GM18873 (cell line): ENCODE data around the gene TRMT61A.

Source experiments
- ATAC-seq: cut with Tn5 transposase; IDR thresholded peaks from one replicate; pipeline ENCODE4 v1.9.1; 2021; ENCODE audit warnings: mild to moderate bottlenecking, moderate library complexity, moderate number of reproducible peaks; ENCODE audit not compliant: unreplicated experiment, low FRiP score

TRMT61A gene

GRCh38 chr14:103545915-103546651 is 17.1 kb downstream of the TRMT61A start:
- no peak for ATAC-seq

GRCh38 chr14:103546652-103547454 is 17.9 kb downstream of the TRMT61A start:
- ATAC-seq, result no peak

- no peak for ATAC-seq
These were observed 18.5 kb downstream of the TRMT61A start for GRCh38 chr14:103547455-103547940.

GRCh38 chr14:103547941-103548462 is 19.0 kb downstream of the TRMT61A start:
- no peak for ATAC-seq

GRCh38 chr14:103548463-103549351 is 19.7 kb downstream of the TRMT61A start:
- no peak for ATAC-seq

GRCh38 chr14:103549361-103550311 is 20.6 kb downstream of the TRMT61A start:
- ATAC-seq, result no peak

- no peak for ATAC-seq
These were observed 21.7 kb downstream of the TRMT61A start for GRCh38 chr14:103550451-103551337.

GRCh38 chr14:103551338-103551762 is 22.4 kb downstream of the TRMT61A start:
- no peak for ATAC-seq

- no peak for ATAC-seq
These were observed 23.2 kb downstream of the TRMT61A start for GRCh38 chr14:103552011-103552845.

GRCh38 chr14:103552846-103553210 is 23.8 kb downstream of the TRMT61A start:
- ATAC-seq, result no peak

- no peak for ATAC-seq
These were observed 26.8 kb downstream of the TRMT61A start for GRCh38 chr14:103555559-103556337.

GRCh38 chr14:103556946-103557758 is 28.2 kb downstream of the TRMT61A start:
- ATAC-seq, result no peak

GRCh38 chr14:103558071-103558882 is 29.3 kb downstream of the TRMT61A start:
- ATAC-seq, result no peak

- no peak for ATAC-seq
These were observed 30.8 kb downstream of the TRMT61A start for GRCh38 chr14:103559766-103560165.

GRCh38 chr14:103560691-103561090 is 31.7 kb downstream of the TRMT61A start:
- ATAC-seq, result no peak
